Measurements from ENCODE around the gene SPTSSA.
"Not testable (repeated sequence)": the region's sequence is repeated elsewhere in the genome, so short reads cannot be mapped to it uniquely, and the experiment has no call there.

The SPTSSA gene

GRCh38 chr14:34462132-34462893 is at the start of gene SPTSSA:
Gene SPTSSA, minus strand, starts transcription at chr14:34462240. Its CDS starts 33 bp downstream, at chr14:34462207.
- TF ChIP-seq CTCF (IDR thresholded peaks at IDR 0.05; ENCODE audit: low read length, missing control alignments) = no peak
- peak; percentile 91 for DNase-seq (ENCODE audit: low read depth)
- peak within 1 kb of the TSS; percentile 74 for H3K4me3 ChIP-seq (replicated peaks; ENCODE audit: low read depth, low read length)

- H3K4me3 ChIP-seq (replicated peaks; ENCODE audit: low read depth, low read length) = no peak overlapping the region
- TF ChIP-seq CTCF (IDR thresholded peaks at IDR 0.05; ENCODE audit: low read length, missing control alignments) = no peak
- no peak for DNase-seq (ENCODE audit: low read depth)
These were observed 45.8 kb upstream of the SPTSSA start for GRCh38 chr14:34507884-34508283.

- no peak overlapping the region for H3K4me3 ChIP-seq (replicated peaks; ENCODE audit: low read depth, low read length)
- no peak for TF ChIP-seq CTCF (IDR thresholded peaks at IDR 0.05; ENCODE audit: low read length, missing control alignments)
- DNase-seq (ENCODE audit: low read depth) = no peak
These were observed 45.4 kb upstream of the SPTSSA start for GRCh38 chr14:34507459-34507858.

- DNase-seq (ENCODE audit: low read depth); H3K4me3 ChIP-seq (replicated peaks; ENCODE audit: low read depth, low read length): not testable (repeated sequence)
These were observed 43.1 kb upstream of the SPTSSA start for GRCh38 chr14:34505124-34505491.

GRCh38 chr14:34504027-34504426 is 42.0 kb upstream of the SPTSSA start:
- H3K4me3 ChIP-seq (replicated peaks; ENCODE audit: low read depth, low read length); DNase-seq (ENCODE audit: low read depth): not testable (repeated sequence)

GRCh38 chr14:34502545-34503225 is 40.6 kb upstream of the SPTSSA start:
- TF ChIP-seq CTCF (IDR thresholded peaks at IDR 0.05; ENCODE audit: low read length, missing control alignments) = no peak
- DNase-seq (ENCODE audit: low read depth) = peak; percentile 68
- no peak overlapping the region for H3K4me3 ChIP-seq (replicated peaks; ENCODE audit: low read depth, low read length)

- no peak for TF ChIP-seq CTCF (IDR thresholded peaks at IDR 0.05; ENCODE audit: low read length, missing control alignments)
- H3K4me3 ChIP-seq (replicated peaks; ENCODE audit: low read depth, low read length) = no peak overlapping the region
- peak; percentile 53 for DNase-seq (ENCODE audit: low read depth)
These were observed 40.0 kb upstream of the SPTSSA start for GRCh38 chr14:34502001-34502400.

Measured in fibroblast of pulmonary artery (primary cell).